K562 (cell line): ENCODE data around the gene PDCD1.
"Not testable (repeated sequence)": the region's sequence is repeated elsewhere in the genome, so short reads cannot be mapped to it uniquely, and the experiment has no call there.

ENCODE experiments used
- POLR2AphosphoS5 ChIP-seq: IDR thresholded peaks from 2 replicates; pipeline ENCODE4 v1.6.1; 2011; ENCODE audit warnings: mild to moderate bottlenecking, low read depth, low read length, moderate library complexity; ENCODE audit not compliant: control insufficient read depth, insufficient read depth
- TF ChIP-seq, protein P1 (sequence below): sonication (generic); formaldehyde crosslinking; IDR thresholded peaks from 2 replicates; pipeline ENCODE4 v1.8.1; 2023; ENCODE audit warnings: mild to moderate bottlenecking, missing genetic modification reagents, moderate library complexity
- TF ChIP-seq, protein P2 (sequence below): IDR thresholded peaks from 2 replicates; pipeline ENCODE4 v1.6.1; 2011; ENCODE audit warnings: borderline replicate concordance, low read depth, mild to moderate bottlenecking, moderate library complexity, low read length; ENCODE audit not compliant: insufficient read depth, poor library complexity, severe bottlenecking

DNA sequence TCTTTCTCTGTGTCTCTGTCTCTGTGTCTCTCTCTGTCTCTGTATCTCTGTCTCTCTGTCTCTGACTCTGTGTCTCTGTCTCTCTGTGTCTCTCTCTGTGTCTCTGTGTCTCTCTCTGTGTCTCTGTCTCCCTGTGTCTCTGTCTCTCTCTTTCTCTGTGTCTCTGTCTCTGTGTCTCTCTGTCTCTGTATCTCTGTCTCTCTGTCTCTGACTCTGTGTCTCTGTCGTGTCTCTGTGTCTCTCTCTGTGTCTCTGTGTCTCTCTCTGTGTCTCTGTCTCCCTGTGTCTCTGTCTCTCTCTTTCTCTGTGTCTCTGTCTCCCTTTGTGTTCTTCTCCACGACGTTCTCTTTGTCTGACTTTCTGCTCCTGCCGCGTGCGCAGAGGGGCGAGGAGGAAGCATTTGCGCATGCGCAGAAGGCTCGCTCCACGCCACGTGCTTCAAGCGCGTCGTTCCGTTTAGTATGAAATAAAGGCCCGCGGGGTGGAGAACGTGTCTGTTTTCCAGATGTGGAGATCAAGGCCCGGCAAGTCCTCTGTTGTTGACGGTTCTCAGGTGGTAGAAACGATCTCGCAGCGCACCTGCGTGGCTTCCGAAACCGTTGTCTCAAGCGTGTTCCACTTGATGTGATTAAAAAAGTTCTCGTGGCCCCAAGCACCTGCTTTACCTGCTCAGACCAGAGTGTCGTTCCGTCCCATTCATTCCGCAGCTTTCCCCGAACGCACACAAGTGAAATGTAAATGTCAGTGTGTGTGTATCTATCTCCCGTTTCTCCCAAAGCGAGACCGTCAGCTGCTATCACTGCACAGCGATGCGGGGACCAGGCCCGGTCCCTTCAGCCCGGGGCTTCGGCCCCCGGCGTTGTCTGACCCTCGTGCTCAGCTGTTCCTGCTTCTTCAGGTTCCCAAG, 34.9 kb downstream of the PDCD1 start:
- TF ChIP-seq, protein P1, sequence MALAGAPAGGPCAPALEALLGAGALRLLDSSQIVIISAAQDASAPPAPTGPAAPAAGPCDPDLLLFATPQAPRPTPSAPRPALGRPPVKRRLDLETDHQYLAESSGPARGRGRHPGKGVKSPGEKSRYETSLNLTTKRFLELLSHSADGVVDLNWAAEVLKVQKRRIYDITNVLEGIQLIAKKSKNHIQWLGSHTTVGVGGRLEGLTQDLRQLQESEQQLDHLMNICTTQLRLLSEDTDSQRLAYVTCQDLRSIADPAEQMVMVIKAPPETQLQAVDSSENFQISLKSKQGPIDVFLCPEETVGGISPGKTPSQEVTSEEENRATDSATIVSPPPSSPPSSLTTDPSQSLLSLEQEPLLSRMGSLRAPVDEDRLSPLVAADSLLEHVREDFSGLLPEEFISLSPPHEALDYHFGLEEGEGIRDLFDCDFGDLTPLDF (CRISPR knock-in tag) = not testable (repeated sequence)
- TF ChIP-seq POLR2AphosphoS5 = not testable (repeated sequence)
- TF ChIP-seq, protein P2, sequence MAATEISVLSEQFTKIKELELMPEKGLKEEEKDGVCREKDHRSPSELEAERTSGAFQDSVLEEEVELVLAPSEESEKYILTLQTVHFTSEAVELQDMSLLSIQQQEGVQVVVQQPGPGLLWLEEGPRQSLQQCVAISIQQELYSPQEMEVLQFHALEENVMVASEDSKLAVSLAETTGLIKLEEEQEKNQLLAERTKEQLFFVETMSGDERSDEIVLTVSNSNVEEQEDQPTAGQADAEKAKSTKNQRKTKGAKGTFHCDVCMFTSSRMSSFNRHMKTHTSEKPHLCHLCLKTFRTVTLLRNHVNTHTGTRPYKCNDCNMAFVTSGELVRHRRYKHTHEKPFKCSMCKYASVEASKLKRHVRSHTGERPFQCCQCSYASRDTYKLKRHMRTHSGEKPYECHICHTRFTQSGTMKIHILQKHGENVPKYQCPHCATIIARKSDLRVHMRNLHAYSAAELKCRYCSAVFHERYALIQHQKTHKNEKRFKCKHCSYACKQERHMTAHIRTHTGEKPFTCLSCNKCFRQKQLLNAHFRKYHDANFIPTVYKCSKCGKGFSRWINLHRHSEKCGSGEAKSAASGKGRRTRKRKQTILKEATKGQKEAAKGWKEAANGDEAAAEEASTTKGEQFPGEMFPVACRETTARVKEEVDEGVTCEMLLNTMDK = not testable (repeated sequence)
